K562 (cell line): Measurements from ENCODE around the gene LAMA3. TPM values are rescaled to one million over a fixed set of nuclear protein-coding genes. Genes with fewer than 3 reads are reported as not detected.
A peak's percentile ranks its signal among the peaks of the same experiment; 100 is the strongest.

ENCODE experiments used
- ATAC-seq: fragments of 200-7000 bp; cut with Tn5 transposase; 3 replicates; pipeline ENCODE4 v1.9.1; 2020; ENCODE audit warnings: moderate library complexity
- BruUV-seq: library from RNA; stranded (reverse); fragments of 400-500 nt; replicated peaks from 2 replicates; lab custom pipeline; 2021; lab: Mats Ljungman, UMichigan
- CTCF ChIA-PET: fragments of 300-600 bp; formaldehyde crosslinking; extraction: SDS; loops from one replicate; lab custom pipeline; 2021; ENCODE audit warnings: low intra/inter-chr PET ratio; lab: Yijun Ruan, JAX
- POLR2A ChIA-PET: fragments of 300-600, 350-650 bp; sonication (Branson Sonifier 250); formaldehyde crosslinking; extraction: SDS; loops from one replicate; lab custom pipeline; 2021; ENCODE audit warnings: antibody characterized with exemption, inconsistent platforms; lab: Yijun Ruan, JAX
- DNase-seq, 4 experiments: peaks; one replicate each; pipeline versions ENCODE4 v3.0.0 to v3.0.0-alpha.2; 2011 to 2018; ENCODE audit warnings: low spot score in 3 of 4, mixed read lengths in 3 of 4; ENCODE audit errors: extremely low read depth in 1 of 4
- FAIRE-seq: peaks from 2 replicates; lab custom pipeline; 2011; peaks lifted over from hg19 to GRCh38; lab: Jason Lieb, UNC
- H2AFZ ChIP-seq: 2 replicates; pipeline ENCODE4 v1.6.0; 2011; ENCODE audit warnings: low read depth, low read length, control low read depth, inconsistent platforms
- H3K27ac ChIP-seq: fragments of 200-600 bp; 3 replicates; pipeline ENCODE4 v1.8.0; 2011; ENCODE audit warnings: low read depth, mild to moderate bottlenecking, control low read depth, inconsistent platforms, low read length, moderate library complexity, mixed read lengths; ENCODE audit errors: extremely low read depth
- H3K27me3 ChIP-seq, 2 experiments: fragments of 300-600 bp in 1 of 2; 2 replicates in 1 of 2; 3 replicates in 1 of 2; pipeline versions ENCODE4 v1.6.0 to v1.8.0; 2011; ENCODE audit warnings: inconsistent platforms in 2 of 2, low read length in 2 of 2, mild to moderate bottlenecking in 1 of 2, mixed read lengths in 1 of 2, moderate library complexity in 1 of 2; ENCODE audit not compliant: control insufficient read depth in 2 of 2, insufficient read depth in 2 of 2
- H3K36me3 ChIP-seq: fragments of 300-600 bp; 3 replicates; pipeline ENCODE4 v1.8.0; 2011; ENCODE audit warnings: mild to moderate bottlenecking, low read length, inconsistent platforms; ENCODE audit not compliant: control insufficient read depth, insufficient read depth
- H3K4me1 ChIP-seq, 2 experiments: fragments of 200-600 bp in 1 of 2; replicated peaks in 1 of 2; 2 replicates in 1 of 2; 3 replicates in 1 of 2; pipeline versions ENCODE4 v1.5.1 to v1.8.0; 2011; ENCODE audit warnings: inconsistent platforms in 2 of 2, low read length in 2 of 2, mild to moderate bottlenecking in 1 of 2, mixed read lengths in 1 of 2, moderate library complexity in 1 of 2; ENCODE audit not compliant: control insufficient read depth in 2 of 2, insufficient read depth in 2 of 2
- H3K4me2 ChIP-seq: 2 replicates; pipeline ENCODE4 v1.6.1; 2011; ENCODE audit warnings: low read length, control low read depth, inconsistent platforms, mixed read lengths; ENCODE audit not compliant: insufficient read depth
- H3K4me3 ChIP-seq: fragments of 200-600 bp; sonication (generic), shearing (Covaris generic); 2 replicates; pipeline ENCODE4 v1.5.1; 2016; ENCODE audit warnings: control low read depth, inconsistent platforms
- H3K79me2 ChIP-seq: fragments of 200-600 bp; 3 replicates; pipeline ENCODE4 v1.8.0; 2011; ENCODE audit warnings: low read length, inconsistent platforms; ENCODE audit not compliant: control insufficient read depth, insufficient read depth
- H3K9ac ChIP-seq, 2 experiments: 2 replicates each; pipeline versions ENCODE4 v1.6.0 to v1.6.1; 2011; ENCODE audit warnings: low read depth in 2 of 2, low read length in 2 of 2, control low read depth in 1 of 2, inconsistent platforms in 1 of 2, mild to moderate bottlenecking in 1 of 2, mixed read lengths in 1 of 2; ENCODE audit not compliant: insufficient read depth in 1 of 2
- H3K9me1 ChIP-seq: one replicate; pipeline ENCODE4 v1.6.0; 2011; ENCODE audit warnings: inconsistent platforms, mild to moderate bottlenecking, low read length, moderate library complexity; ENCODE audit not compliant: control insufficient read depth, insufficient read depth
- H3K9me3 ChIP-seq: replicated peaks from 2 replicates; pipeline ENCODE4 v1.5.1; 2011; ENCODE audit warnings: low read depth, low read length, inconsistent platforms; ENCODE audit not compliant: control insufficient read depth, insufficient read depth
- H4K20me1 ChIP-seq: replicated peaks from 2 replicates; pipeline ENCODE4 v1.6.1; 2011; ENCODE audit warnings: low read length, inconsistent platforms, mixed read lengths; ENCODE audit not compliant: control insufficient read depth, insufficient read depth
- NCOA4 ChIP-seq: fragments of 450-650 bp; IDR thresholded peaks from 2 replicates; pipeline ENCODE4 v1.6.1; 2018; ENCODE audit warnings: mild to moderate bottlenecking; ENCODE audit not compliant: partially characterized antibody
- WGBS: fragments of 100-300 bp; shearing (Covaris generic); methylation state at CpG from one replicate; pipeline ENCODE4 v1.1.6; 2016; ENCODE audit warnings: low coverage, mixed read lengths; ENCODE audit not compliant: insufficient coverage; ENCODE audit errors: missing lambda C conversion rate; 5-methylcytosine and 5-hydroxymethylcytosine counted together
- in situ Hi-C: fragments of 300-500 bp; cut with MboI; formaldehyde crosslinking; loops from 4 replicates; pipeline ENCODE4 v1.15.0; 2018; ENCODE audit warnings: inconsistent platforms, mixed read lengths
- intact Hi-C: fragments of 100-400 bp; cut with micrococcal nuclease; formaldehyde crosslinking; loops from 2 replicates; pipeline ENCODE4 v1.14.2; 2022
- polyA plus RNA-seq, 8 experiments: library from polyadenylated mRNA; depleted of rRNA in 4 of 8; stranded (reverse) in 5 of 8; unstranded in 3 of 8; fragments of >200 nt; fragmentation: Nextera tagmentation in 2 of 8; fragmentation: Illumina TruSeq in 1 of 8; extraction: Ambion mirVana in 2 of 8; extraction: Trizol in 1 of 8; gene quantifications; 2 replicates each; pipeline versions ENCODE4 v1.2.1 to v1.2.3, GENCODE V29; 2011 to 2014; ENCODE audit warnings: inconsistent platforms in 1 of 8, missing spikeins in 1 of 8
- total RNA-seq, 7 experiments: library from RNA; depleted of rRNA in 6 of 7; stranded (reverse); fragments of >200 nt in 6 of 7; fragmentation: Illumina TruSeq in 2 of 7; extraction: Trizol in 2 of 7; gene quantifications; 2 replicates each; pipeline versions ENCODE4 v1.2.1 to v1.2.3, GENCODE V29; 2011 to 2021; ENCODE audit warnings: low replicate concordance in 1 of 7
- TF ChIP-seq, protein P1 (sequence below): fragments of 450-650 bp; IDR thresholded peaks from 2 replicates; pipeline ENCODE4 v1.7.1; 2018; ENCODE audit warnings: mild to moderate bottlenecking, low read depth; ENCODE audit not compliant: partially characterized antibody

Gene LAMA3
- total and polyA plus RNA-seq, 9 of the 15 experiments (the other 6 are each of a cell fraction or from before 2014, with no cell fraction given) = 0.07 TPM; not detected in 8

DNA sequence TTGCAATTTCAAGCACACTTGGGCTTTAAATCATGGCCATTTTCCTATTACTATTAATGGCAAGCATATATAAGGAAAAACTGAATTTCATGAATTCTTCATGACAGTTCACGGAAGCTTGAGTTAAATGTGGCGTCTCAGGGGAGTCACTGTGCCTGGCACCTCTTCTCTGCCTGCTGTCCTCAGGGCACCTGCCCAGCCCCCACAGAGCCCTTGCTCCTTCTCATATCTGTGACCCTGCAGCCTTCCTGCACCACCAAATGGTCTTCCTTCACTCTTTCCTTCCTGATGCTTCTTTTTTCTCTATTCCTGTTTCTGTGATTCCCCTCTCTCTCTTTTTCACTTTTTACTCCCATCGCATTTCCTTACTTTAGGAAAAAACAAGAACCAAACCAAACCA is 35.4 kb downstream of the LAMA3 start:
- no peak overlapping the region for H3K27ac ChIP-seq
- CTCF ChIA-PET = interaction anchor here (0.6 kb wide), 1 partner anchor 233 kb away, joined by 3 read pairs; no protein-coding TSS in a partner anchor
- intact Hi-C loops = no loop called here

More for the DNA sequence above, 35.4 kb downstream of the LAMA3 start:
- H3K27me3 ChIP-seq = peaks cover 16 to 27% of the 10 kb centered on the region in 2 experiments
- DNase-seq (no peak), ATAC-seq (no peak), FAIRE-seq (no peak)
- no peak overlapping the region for H2AFZ ChIP-seq
- H3K79me2 ChIP-seq = no peaks in the 10 kb centered on the region
- TF ChIP-seq, protein P1, sequence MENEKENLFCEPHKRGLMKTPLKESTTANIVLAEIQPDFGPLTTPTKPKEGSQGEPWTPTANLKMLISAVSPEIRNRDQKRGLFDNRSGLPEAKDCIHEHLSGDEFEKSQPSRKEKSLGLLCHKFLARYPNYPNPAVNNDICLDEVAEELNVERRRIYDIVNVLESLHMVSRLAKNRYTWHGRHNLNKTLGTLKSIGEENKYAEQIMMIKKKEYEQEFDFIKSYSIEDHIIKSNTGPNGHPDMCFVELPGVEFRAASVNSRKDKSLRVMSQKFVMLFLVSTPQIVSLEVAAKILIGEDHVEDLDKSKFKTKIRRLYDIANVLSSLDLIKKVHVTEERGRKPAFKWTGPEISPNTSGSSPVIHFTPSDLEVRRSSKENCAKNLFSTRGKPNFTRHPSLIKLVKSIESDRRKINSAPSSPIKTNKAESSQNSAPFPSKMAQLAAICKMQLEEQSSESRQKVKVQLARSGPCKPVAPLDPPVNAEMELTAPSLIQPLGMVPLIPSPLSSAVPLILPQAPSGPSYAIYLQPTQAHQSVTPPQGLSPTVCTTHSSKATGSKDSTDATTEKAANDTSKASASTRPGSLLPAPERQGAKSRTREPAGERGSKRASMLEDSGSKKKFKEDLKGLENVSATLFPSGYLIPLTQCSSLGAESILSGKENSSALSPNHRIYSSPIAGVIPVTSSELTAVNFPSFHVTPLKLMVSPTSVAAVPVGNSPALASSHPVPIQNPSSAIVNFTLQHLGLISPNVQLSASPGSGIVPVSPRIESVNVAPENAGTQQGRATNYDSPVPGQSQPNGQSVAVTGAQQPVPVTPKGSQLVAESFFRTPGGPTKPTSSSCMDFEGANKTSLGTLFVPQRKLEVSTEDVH = no peak
- TF ChIP-seq NCOA4 = peak; percentile 21
- no peak overlapping the region for H3K4me2 ChIP-seq
- no peaks in the 10 kb centered on the region for H3K9me3 ChIP-seq
- peaks cover 0 to 14% of the 10 kb centered on the region in 2 experiments; a peak in 3 of 5 replicates for H3K4me1 ChIP-seq
- no peaks in the 10 kb centered on the region for H3K36me3 ChIP-seq
- H3K9ac ChIP-seq = no peak overlapping the region
- POLR2A ChIA-PET = interaction anchor here (0.6 to 1.4 kb wide), 3 partner anchors 13 to 84 kb away, joined by 3 read pairs; no protein-coding TSS in a partner anchor
- WGBS = 4% methylated on average over 3 of the region's 3 CpGs
- no peaks in the 10 kb centered on the region; the same call in 1 of the 2 replicates for H4K20me1 ChIP-seq
- in situ Hi-C loops = no loop called here
- H3K4me3 ChIP-seq = no peak overlapping the region
- BruUV-seq = no TSS peak
- H3K9me1 ChIP-seq = no peaks in the 10 kb centered on the region
